Measurements from ENCODE around the gene HOXC6.

Gene HOXC6

DNA sequence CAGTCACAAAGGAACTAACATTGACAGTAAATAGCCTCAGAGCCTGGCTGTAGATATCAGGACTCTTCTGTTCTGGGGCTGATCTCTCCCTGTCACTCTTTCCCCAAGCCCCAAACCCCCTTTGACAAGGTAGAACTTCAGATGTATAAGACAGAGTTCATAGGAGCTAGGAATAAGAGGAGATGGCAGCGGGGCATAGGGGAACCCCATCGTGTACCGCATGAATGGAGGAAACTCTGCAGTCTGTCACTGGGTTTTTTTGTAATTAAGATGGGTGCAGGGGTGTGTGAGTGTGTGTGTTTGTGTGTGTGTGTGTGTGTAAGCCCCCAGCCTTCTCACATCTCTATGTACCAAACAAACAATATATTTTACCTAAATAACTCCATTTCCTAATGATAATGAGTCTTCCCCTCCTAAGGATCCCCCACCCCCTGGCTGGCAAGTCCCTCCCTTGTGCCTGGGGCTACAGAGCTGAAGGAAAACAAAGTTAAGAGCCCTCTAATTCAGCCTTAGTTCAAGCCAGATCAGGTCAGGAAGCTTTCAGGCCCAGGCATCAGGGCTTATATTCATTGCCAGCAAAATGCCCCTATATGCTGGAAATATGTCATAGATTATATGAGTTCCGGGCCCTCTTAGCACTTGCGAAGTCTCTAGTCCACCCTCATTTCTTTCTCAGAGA lies 16.3 kb downstream of the HOXC6 start:
- DNase-seq: no peak

GRCh38 chr12:54045401-54045800 lies 17.2 kb downstream of the HOXC6 start:
- DNase-seq: no peak

- no peak for DNase-seq
Measured at GRCh38 chr12:54045868-54046521, 17.8 kb downstream of the HOXC6 start.

- DNase-seq: no peak
Measured at GRCh38 chr12:54046809-54047159, 18.5 kb downstream of the HOXC6 start.

GRCh38 chr12:54047160-54047963 lies 19.1 kb downstream of the HOXC6 start:
- no peak for DNase-seq

DNA sequence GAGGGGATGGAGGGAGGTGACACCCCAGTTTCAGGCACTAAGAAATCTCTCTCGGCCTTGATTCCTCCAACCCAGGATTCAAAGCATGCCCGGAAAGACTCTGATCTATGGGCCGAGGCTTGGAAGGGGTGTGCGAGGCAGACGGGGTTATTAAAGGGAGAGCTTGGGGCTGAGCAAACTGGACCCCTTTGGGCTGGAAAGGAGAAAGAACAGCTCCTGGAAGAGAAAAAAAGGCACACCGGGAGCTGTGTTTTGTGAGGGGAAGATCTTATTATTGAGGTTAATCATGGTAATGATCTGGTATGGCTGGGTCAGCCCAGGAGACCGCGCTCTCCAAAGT lies 19.7 kb downstream of the HOXC6 start:
- no peak for DNase-seq

GRCh38 chr12:54048406-54049093 lies 20.3 kb downstream of the HOXC6 start:
- no peak for DNase-seq

DNA sequence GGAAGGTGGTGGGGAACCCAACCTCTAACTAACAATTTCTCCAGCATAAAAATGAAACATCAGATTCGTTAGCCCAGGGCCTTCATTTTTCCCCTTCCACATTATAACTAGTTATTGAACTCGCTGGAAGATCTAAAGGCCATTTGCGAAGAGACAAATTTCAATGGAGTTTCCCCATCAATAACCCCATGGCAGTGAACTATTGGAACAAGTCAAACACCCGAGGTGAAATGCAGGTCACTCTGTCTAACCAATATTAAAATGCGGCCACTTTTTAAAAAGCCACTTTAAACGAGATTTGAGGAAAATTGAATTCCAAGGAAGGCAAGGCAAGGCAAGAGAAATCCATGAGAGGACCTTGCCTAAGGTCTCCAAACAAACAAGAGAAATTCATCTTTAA lies 20.9 kb downstream of the HOXC6 start:
- DNase-seq: no peak

GRCh38 chr12:54050482-54050810 lies 22.2 kb downstream of the HOXC6 start:
- DNase-seq: no peak

DNA sequence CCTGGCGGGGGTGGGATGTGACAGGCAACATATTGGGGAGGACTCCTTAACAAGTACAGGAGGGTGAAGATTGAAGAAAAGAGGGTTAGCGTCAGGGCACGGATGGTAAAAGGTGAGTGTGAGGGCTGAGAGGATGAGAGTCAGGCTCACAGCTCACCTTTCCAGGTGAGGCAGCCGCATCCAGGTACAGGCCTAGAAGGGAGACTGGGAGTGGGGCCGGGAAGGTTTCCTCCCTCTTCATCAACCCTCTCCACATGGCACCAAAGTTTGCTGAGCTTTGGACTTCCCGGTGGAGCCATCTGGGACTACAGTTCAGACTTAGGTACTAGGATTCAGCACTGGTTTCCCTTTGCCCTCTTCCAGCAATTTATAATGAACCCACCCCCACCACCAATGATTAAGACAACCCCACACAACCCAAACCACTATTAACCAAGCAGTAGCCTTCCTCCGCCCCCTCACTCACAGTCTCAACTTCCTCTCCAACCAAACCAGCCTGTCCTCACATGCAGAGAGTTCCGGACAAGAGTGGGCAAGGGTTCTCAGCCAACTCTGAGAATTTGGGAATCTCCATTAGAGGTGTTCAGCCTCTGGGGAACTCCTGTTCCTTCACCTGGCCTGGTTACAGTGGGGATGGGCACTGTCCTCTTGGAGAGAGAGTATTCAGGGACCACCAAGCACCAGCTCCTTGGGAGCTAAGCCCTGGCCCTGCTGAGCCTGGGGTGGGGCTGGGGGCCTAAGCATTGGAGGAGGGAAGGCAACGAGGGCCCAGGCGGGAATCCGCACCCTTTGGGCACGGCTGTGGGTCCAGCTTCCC lies 23.0 kb downstream of the HOXC6 start:
- DNase-seq: no peak

DNA sequence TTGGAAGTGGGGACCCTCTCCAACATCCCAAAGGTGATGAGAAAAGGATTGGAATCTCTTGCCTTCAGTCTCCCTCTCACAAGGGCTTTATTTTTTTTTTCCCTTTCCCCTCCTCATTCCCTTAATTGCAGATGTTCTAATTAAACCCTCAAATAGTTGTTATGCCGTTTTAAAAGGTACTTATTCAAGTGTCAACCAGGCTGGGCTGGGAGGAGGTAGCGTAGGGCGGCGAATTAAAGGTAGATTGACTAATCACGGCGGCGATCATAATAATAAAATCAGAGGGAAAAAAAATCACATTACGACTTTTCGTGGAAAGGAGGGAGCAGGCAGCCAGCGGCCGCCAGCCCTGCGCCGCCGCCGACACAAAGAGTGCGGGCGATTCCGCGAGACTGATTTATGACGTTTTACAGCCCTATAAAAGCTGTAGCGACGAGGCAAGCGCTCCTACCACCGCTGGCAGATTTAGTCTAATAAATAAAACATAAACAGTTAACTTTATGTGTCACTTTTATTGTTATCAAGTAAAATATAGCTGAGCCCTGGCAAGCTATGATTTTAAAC lies 23.7 kb downstream of the HOXC6 start:
- DNase-seq: no peak

GRCh38 chr12:54052438-54053002 lies 24.3 kb downstream of the HOXC6 start:
- DNase-seq: no peak

- no peak for DNase-seq
Measured at GRCh38 chr12:54053003-54053750, 24.9 kb downstream of the HOXC6 start.

- no peak for DNase-seq
Measured at GRCh38 chr12:54053751-54054741, 25.8 kb downstream of the HOXC6 start, which contains the start of gene HOXC4. TSS of gene HOXC4 (plus strand) at chr12:54053835. CDS start at chr12:54053923, 88 bp downstream.

DNA sequence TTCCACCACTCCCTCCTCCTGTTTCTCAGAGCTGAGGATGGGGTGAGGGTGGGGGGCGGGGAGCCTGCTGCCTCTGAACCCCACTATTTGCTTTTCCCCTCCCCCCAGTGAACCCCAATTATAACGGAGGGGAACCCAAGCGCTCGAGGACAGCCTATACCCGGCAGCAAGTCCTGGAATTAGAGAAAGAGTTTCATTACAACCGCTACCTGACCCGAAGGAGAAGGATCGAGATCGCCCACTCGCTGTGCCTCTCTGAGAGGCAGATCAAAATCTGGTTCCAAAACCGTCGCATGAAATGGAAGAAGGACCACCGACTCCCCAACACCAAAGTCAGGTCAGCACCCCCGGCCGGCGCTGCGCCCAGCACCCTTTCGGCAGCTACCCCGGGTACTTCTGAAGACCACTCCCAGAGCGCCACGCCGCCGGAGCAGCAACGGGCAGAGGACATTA lies 26.5 kb downstream of the HOXC6 start:
- no peak for DNase-seq

- no peak for DNase-seq
Measured at GRCh38 chr12:54055552-54055951, 27.3 kb downstream of the HOXC6 start.

- no peak for DNase-seq
Measured at GRCh38 chr12:54056110-54056509, 27.9 kb downstream of the HOXC6 start.

- DNase-seq: no peak
Measured at GRCh38 chr12:54058128-54058768, 30.0 kb downstream of the HOXC6 start.

- DNase-seq: no peak
Measured at GRCh38 chr12:54059668-54060067, 31.4 kb downstream of the HOXC6 start.
